ENCODE data around the gene SLX4IP.

SLX4IP gene

GRCh38 chr20:10658876-10659632, 223.9 kb downstream of the SLX4IP start:
- no peak for TF ChIP-seq JUND (IDR thresholded peaks at IDR 0.05; ENCODE audit: low read depth)
- in situ Hi-C loops (cut with HindIII; ENCODE audit: low pct_unique_long_range_greater_than_20kb, low sequenced_read_pairs): no loop called here
- no peak for DNase-seq (ENCODE audit: low read depth in 1 of 2, low spot score in 1 of 2)

GRCh38 chr20:10659651-10660601, 224.8 kb downstream of the SLX4IP start:
- in situ Hi-C loops (cut with HindIII; ENCODE audit: low pct_unique_long_range_greater_than_20kb, low sequenced_read_pairs): no loop called here
- no peak for TF ChIP-seq JUND (IDR thresholded peaks at IDR 0.05; ENCODE audit: low read depth)
- DNase-seq (ENCODE audit: low read depth in 1 of 2, low spot score in 1 of 2): peak in 1 of 2 experiments; percentile 35

GRCh38 chr20:10660661-10661060, 225.6 kb downstream of the SLX4IP start:
- no peak for DNase-seq (ENCODE audit: low read depth in 1 of 2, low spot score in 1 of 2)
- TF ChIP-seq JUND (IDR thresholded peaks at IDR 0.05; ENCODE audit: low read depth): no peak
- in situ Hi-C loops (cut with HindIII; ENCODE audit: low pct_unique_long_range_greater_than_20kb, low sequenced_read_pairs): no loop called here

- TF ChIP-seq JUND (IDR thresholded peaks at IDR 0.05; ENCODE audit: low read depth): no peak
- in situ Hi-C loops (cut with HindIII; ENCODE audit: low pct_unique_long_range_greater_than_20kb, low sequenced_read_pairs): no loop called here
- DNase-seq (ENCODE audit: low read depth in 1 of 2, low spot score in 1 of 2): no peak
These were observed 226.2 kb downstream of the SLX4IP start for GRCh38 chr20:10661261-10661660.

- in situ Hi-C loops (cut with HindIII; ENCODE audit: low pct_unique_long_range_greater_than_20kb, low sequenced_read_pairs): no loop called here
- TF ChIP-seq JUND (IDR thresholded peaks at IDR 0.05; ENCODE audit: low read depth): no peak
- no peak for DNase-seq (ENCODE audit: low read depth in 1 of 2, low spot score in 1 of 2)
These were observed 227.0 kb downstream of the SLX4IP start for GRCh38 chr20:10662151-10662550.

GRCh38 chr20:10662661-10663458, 227.8 kb downstream of the SLX4IP start:
- DNase-seq (ENCODE audit: low read depth in 1 of 2, low spot score in 1 of 2): no peak
- TF ChIP-seq JUND (IDR thresholded peaks at IDR 0.05; ENCODE audit: low read depth): no peak
- in situ Hi-C loops (cut with HindIII; ENCODE audit: low pct_unique_long_range_greater_than_20kb, low sequenced_read_pairs): no loop called here

- in situ Hi-C loops (cut with HindIII; ENCODE audit: low pct_unique_long_range_greater_than_20kb, low sequenced_read_pairs): no loop called here
- TF ChIP-seq JUND (IDR thresholded peaks at IDR 0.05; ENCODE audit: low read depth): no peak
- no peak for DNase-seq (ENCODE audit: low read depth in 1 of 2, low spot score in 1 of 2)
These were observed 228.7 kb downstream of the SLX4IP start for GRCh38 chr20:10663756-10664155.

GRCh38 chr20:10665027-10665561, 230.0 kb downstream of the SLX4IP start:
- in situ Hi-C loops (cut with HindIII; ENCODE audit: low pct_unique_long_range_greater_than_20kb, low sequenced_read_pairs): no loop called here
- no peak for TF ChIP-seq JUND (IDR thresholded peaks at IDR 0.05; ENCODE audit: low read depth)
- DNase-seq (ENCODE audit: low read depth in 1 of 2, low spot score in 1 of 2): no peak

- TF ChIP-seq JUND (IDR thresholded peaks at IDR 0.05; ENCODE audit: low read depth): no peak
- in situ Hi-C loops (cut with HindIII; ENCODE audit: low pct_unique_long_range_greater_than_20kb, low sequenced_read_pairs): no loop called here
- no peak for DNase-seq (ENCODE audit: low read depth in 1 of 2, low spot score in 1 of 2)
These were observed 230.7 kb downstream of the SLX4IP start for GRCh38 chr20:10665791-10666190.

- in situ Hi-C loops (cut with HindIII; ENCODE audit: low pct_unique_long_range_greater_than_20kb, low sequenced_read_pairs): no loop called here
- no peak for DNase-seq (ENCODE audit: low read depth in 1 of 2, low spot score in 1 of 2)
- no peak for TF ChIP-seq JUND (IDR thresholded peaks at IDR 0.05; ENCODE audit: low read depth)
These were observed 231.3 kb downstream of the SLX4IP start for GRCh38 chr20:10666221-10667076.

GRCh38 chr20:10667077-10667401, 231.9 kb downstream of the SLX4IP start:
- TF ChIP-seq JUND (IDR thresholded peaks at IDR 0.05; ENCODE audit: low read depth): no peak
- DNase-seq (ENCODE audit: low read depth in 1 of 2, low spot score in 1 of 2): no peak
- in situ Hi-C loops (cut with HindIII; ENCODE audit: low pct_unique_long_range_greater_than_20kb, low sequenced_read_pairs): no loop called here
